ENCODE measurements around the gene GID8.
A peak's percentile ranks its signal among the peaks of the same experiment; 100 is the strongest.
"Not testable (repeated sequence)": the region's sequence is repeated elsewhere in the genome, so short reads cannot be mapped to it uniquely, and the experiment has no call there.

The GID8 gene

GRCh38 chr20:62921119-62921687, 16.7 kb upstream of the GID8 start:
- peak; percentile 79 for DNase-seq (ENCODE audit: low spot score)

DNA sequence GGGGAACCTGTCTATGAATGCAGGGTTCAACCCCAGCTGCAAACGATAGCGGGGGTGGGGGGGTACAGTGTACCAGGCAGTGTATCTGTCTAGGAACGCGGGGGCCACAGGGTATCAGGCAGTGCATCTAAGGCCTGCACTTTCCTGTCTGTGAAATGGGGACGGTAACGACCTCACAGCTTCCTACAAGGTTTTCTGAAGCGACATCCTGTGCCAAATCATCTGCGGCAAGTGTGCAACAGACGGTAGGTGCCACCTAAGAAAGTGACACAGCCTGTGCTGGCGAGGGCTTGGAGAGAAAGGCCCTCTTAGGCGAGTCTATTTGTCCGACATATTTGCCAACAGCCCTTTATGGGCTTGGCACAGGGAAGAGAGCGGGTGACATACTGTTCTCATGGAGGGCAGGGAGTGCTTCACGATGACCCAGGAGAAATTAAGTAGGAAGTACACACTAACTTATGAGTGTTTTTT, 15.5 kb upstream of the GID8 start:
- DNase-seq (ENCODE audit: low spot score): no peak

DNA sequence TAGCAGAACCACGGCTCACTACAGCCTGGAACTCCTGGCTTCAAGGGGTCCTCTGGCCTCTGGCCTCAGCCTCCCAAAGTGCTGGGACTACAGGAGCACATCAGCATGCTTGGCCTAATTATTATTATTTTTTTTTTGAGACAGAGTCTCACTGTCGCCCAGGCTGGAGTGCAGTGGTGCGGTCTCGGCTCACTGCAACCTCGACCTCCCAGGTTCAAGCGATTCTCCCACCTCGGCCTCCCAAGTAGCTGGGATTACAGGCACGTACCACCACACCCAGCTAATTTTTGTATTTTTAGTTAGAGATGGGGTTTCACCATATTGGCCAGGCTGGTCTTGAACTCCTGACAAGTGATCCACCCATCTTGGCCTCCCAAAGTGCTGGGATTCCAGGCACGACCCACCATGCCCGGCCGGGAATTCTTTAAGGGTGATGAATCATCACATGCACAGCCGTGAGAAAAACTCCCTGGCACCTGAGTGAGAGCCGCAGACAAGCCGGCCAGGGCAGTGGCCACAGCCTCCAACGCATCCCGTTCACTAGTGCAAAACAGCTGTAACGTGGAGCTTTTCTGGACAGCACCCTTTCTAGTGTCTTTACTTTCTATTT, 14.8 kb upstream of the GID8 start:
- not testable (repeated sequence) for DNase-seq (ENCODE audit: low spot score)

DNA sequence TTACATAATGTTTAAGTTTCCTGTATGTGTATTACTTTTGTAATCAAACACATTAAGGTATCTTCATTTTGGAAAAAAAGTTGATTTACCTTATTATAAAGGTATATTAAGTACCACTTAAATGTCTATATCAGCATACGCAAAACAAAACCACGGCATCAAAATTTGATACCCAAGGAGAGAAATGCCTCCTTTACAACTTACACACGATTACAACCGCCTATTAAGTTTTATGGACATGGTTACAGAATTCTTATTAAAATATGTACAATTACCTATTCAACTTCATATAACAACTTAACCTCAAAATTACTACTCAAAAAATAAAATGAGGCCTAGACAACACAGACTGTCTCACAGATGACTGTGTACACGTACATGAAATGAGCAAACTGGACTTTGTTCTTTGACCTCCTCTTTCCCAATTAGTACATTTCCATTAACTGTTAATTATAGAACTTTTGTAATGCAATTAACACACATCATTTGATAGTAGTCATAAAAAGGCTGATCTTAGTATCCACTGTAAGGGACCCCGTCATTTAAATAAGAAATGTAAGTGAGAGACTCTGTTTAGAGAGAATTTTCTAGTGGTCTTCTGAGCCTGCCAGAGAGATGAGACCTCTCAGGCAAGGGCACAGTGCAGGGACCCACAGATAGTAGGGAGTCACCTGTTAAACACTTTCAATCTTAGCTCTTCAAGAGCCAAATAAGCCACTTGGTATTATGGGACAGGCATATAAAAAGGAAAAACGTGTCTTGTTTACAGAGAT, 14.1 kb upstream of the GID8 start:
- no peak for DNase-seq (ENCODE audit: low spot score)

DNA sequence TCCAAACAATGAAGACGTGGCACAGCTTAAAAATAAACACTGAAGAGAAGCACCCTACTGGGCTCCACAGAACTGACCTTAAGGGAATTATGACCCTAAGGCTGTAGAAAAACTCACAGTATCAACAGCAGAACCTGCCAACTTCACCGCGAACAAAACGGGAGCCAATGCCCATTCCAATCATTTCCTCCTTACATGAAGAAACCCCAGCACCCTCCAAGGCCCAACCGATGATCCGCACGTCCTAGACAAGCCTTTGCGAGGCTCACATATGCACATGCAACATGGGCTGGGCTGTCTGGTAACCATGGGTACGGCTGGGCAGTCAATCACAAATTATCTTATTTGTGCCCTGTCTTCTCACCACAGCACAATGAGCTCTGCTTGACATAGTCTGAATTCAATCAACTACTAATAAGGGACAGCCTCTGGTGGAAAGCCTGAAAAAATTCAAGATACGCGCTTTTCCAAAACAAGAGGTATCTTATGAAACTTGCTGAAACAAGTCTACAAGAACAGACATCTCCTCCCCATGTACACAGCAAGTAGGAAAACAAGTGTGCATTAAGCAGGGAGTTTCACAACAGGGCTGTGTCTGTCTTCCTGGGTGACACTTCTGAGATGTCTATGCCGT, 13.4 kb upstream of the GID8 start:
- no peak for DNase-seq (ENCODE audit: low spot score)

DNA sequence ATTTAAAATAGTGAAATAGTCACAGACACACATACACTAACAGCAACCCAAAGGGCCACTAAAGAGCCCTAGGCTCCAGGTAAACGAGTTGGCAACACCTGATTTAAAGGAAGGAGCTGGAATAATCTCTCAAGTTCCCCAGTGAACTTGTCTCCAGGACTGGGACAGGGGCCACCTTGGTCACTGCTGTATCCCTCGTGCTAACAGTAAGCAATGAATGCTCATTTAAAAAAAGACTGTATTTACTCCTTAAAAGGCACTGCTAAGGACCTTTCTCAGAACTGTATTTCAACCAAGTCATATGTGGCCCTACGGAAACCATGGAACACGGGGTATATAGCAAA, 12.9 kb upstream of the GID8 start:
- DNase-seq (ENCODE audit: low spot score): no peak

DNA sequence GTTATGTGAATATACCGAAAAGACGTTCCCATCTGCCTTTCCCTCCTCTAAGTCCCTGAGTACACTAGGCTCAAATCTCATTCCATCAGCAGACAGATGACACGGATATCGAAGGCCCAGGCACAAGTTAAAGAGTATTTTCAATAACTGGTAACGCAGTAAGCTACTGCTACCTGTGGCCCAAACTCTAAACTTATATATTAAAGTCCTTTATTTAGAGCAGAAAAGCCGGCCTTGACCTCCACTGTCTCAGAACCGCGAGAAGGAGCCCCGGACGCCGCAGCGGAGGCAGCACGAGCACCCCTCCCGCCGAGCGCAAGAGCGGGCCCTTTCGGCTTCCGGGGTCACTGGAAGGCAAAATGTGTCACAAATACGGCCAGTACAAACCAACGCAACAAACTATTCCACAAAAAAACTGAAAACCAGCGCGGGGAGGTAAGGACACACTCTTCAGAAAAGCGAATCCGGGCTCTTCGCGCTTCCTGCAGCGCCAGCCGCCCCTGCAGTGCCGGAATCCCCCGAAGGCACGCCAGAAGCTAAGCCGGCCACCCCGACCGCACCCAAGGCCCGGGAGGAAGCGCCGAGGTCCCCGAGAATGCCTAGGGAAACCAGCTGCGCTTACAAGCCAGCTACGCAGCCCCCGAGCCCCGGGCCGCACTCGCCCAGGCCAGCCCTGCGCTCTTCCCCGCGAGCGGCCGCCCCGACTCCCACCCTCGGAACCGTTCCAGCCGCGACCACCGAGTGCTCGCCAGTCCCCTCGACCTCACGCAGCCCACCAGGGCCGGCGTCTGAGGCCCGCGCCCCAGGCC, 12.3 kb upstream of the GID8 start:
- no peak for DNase-seq (ENCODE audit: low spot score)

DNA sequence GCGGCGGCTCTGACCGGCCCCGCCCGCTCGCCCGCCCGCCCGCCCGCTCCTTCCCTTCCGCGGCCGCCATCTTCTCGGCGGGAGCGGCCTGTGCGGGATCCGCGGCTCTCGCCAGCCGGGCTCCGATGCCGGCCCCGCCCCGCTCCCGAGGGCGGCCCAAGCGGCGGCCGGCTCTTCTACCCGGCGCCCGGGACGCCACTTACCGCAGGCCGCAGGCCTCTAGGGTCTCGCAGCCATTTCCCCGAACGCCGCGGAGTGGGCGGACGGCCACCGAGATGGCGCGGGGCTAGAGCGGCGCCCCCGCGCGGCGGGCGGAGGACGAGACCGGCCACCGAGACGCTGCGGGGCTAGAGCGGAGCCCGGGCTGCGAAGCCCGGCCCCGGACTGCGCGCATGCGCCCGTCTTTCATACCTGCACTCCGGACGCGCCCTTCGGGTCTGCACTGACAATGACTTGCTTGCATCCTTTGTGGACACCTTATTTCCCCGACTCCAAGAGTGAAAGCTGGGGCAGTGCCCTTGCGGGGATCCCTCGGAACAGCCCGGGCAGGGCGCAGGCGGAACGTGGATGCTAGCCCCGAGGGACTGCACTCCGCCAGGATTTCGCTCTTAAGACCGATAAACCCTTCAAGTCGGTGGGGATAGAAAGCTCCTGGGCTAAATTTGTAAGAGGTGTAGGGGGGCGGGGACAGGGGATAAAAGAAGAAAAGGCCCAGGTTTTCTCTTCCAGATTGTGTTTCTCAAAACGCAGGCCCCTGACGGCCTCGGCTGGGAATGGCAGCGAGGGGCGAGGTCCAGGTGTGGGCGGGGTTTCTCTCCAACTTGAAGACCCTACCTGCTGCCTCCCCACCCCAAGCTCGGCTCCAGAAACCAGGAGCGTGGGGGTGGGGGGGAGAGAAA, 11.5 kb upstream of the GID8 start, which contains the start of gene DIDO1:
Gene DIDO1, minus strand, starts transcription at position 277 of the 899 bp plus-strand sequence.
- peak; percentile 90 for DNase-seq (ENCODE audit: low spot score)

DNA sequence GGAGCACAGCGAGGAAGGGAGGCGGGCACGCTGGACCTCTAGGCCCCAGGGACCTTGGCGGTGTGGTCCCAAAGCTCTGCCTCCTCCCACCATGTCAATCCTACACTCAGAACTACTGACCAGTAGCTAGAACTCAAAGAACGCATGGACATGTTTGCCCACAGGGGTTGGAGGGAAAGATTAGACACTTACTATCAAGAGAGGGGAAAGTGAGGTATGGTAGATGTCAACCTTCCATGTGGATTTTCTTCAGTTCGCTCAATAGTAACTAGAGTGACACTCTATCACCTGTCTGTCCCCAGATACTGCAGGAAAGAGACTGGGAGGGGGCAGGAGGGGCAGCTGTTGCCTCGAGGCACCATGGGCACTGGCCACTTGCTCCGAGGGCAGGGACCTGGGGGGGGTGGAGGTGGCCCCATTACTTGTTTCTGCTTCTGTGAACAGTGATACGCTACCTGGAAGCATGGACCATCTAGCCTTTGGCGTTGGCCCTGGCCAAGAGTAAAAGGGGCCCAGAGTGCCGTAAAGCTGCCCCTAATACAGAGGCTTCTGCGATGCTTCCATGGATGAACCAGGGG, 10.7 kb upstream of the GID8 start:
- no peak for DNase-seq (ENCODE audit: low spot score)

- no peak for DNase-seq (ENCODE audit: low spot score)
Observed at GRCh38 chr20:62928246-62928939, 9.6 kb upstream of the GID8 start.

GRCh38 chr20:62929051-62929538, 8.9 kb upstream of the GID8 start:
- DNase-seq (ENCODE audit: low spot score): no peak

DNA sequence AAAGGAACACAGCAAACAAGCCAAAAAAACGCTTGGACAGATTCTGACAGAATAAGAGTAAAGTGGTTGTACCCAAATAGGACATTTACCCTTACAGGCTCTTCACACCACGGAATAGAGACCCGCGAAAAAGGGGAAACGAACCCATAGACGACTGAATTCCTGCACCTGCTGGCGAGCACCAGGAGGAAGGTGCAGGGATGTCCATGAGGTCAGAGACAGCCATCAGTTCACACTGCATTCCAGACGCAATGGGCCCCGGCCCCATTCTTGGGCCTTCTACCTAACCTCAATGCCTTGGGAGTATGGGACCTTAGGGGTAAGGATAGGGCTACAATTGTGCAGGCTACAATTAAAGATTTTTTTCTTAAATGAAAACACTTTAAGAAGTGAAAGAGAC, 6.5 kb upstream of the GID8 start:
- DNase-seq (ENCODE audit: low spot score): no peak

GRCh38 chr20:62933966-62934365, 4.0 kb upstream of the GID8 start:
- DNase-seq (ENCODE audit: low spot score): no peak

DNA sequence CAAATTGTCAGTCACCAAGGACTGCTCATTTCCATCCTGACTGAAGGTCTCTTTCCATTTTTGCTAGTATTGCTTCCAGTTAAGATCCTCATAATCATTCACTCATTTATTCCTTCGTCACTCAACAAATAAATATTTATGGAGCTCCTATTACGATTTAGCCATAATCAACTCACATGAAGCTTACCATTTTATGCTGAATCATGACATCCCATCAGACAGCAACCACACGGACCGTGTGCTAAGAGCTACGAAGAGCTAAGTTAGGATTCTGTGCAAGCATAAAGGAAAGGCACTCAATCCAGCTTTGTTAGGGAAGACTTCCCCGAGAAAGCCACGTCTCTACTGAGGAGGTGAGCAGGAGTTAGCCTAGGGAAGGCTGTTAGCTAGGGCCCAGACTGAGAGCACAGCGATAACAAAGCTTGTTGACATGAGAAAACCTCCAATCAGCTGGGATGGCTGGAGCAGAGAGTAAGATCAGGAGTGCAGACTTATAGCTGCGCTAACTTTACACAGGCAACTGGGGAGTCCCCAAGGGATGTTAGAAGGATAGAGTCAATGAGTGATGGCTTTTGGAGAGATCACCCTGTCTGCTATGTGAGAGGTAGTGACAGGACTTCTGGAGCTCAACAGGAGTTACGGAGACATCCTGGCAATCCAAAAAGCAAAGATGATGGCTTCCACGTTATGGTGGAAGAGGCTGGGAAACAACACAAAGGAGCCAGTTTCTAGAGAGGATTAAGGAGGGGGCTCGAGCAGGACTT, 2.6 kb upstream of the GID8 start:
- DNase-seq (ENCODE audit: low spot score): no peak

- no peak for DNase-seq (ENCODE audit: low spot score)
Observed at GRCh38 chr20:62935968-62936585, 1.9 kb upstream of the GID8 start.

GRCh38 chr20:62937268-62938104, 461 bp upstream of the GID8 start:
- DNase-seq (ENCODE audit: low spot score): peak; percentile 97

DNA sequence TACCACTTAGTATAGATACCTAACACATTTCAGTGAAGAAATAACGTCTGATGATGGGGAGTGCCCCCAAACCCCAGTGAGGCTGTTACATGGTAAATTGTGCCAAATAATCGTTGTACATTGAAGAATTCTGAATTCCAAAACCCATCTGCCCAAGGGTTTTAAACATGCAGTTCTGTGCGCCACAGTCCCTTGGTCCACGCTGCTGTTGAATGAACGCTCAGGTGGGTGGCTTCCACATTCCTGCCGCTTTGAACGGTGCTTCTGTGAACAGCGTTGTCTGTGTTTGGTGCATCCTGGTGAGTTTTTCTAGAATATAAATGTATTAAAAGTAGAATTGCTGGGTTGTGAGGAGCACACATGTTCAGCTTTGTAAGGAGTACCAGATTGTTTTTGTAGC, 2.9 kb downstream of the GID8 start:
- DNase-seq (ENCODE audit: low spot score): no peak
